ENCODE measurements around the gene STK32B. TPM values are rescaled to one million over a fixed set of nuclear protein-coding genes. Genes with fewer than 3 reads are reported as not detected.

The STK32B gene
- total and polyA plus RNA-seq, 9 of the 15 experiments (the other 6 are each of a cell fraction or from before 2014, with no cell fraction given): 0.03 to 0.20 (median 0.07) TPM; not detected in 2

- TF ChIP-seq RERE (CRISPR knock-in tag; IDR thresholded peaks at IDR 0.05; ENCODE audit: borderline replicate concordance) (no peak), EZH2 (IDR thresholded peaks at IDR 0.05; ENCODE audit: borderline replicate concordance, low read depth, low read length) (no peak), TOE1 (IDR thresholded peaks at IDR 0.05; ENCODE audit: borderline replicate concordance) (no peak), TOE1 (CRISPR knock-in tag; IDR thresholded peaks at IDR 0.05; ENCODE audit: borderline replicate concordance, low read depth) (no peak), HDAC8 (tag; IDR thresholded peaks at IDR 0.05) (no peak), BDP1 (IDR thresholded peaks at IDR 0.05; ENCODE audit: insufficient read depth, insufficient read length) (no peak), FUS (optimal IDR thresholded peaks at IDR 0.05; ENCODE audit: low read depth, low read length) (no peak), ZNF785 (CRISPR knock-in tag; IDR thresholded peaks at IDR 0.05) (no peak), ATF7 (IDR thresholded peaks at IDR 0.05) (peak; percentile 34; the same call in 1 of the 2 replicates)
- TF ChIP-seq, protein P1, sequence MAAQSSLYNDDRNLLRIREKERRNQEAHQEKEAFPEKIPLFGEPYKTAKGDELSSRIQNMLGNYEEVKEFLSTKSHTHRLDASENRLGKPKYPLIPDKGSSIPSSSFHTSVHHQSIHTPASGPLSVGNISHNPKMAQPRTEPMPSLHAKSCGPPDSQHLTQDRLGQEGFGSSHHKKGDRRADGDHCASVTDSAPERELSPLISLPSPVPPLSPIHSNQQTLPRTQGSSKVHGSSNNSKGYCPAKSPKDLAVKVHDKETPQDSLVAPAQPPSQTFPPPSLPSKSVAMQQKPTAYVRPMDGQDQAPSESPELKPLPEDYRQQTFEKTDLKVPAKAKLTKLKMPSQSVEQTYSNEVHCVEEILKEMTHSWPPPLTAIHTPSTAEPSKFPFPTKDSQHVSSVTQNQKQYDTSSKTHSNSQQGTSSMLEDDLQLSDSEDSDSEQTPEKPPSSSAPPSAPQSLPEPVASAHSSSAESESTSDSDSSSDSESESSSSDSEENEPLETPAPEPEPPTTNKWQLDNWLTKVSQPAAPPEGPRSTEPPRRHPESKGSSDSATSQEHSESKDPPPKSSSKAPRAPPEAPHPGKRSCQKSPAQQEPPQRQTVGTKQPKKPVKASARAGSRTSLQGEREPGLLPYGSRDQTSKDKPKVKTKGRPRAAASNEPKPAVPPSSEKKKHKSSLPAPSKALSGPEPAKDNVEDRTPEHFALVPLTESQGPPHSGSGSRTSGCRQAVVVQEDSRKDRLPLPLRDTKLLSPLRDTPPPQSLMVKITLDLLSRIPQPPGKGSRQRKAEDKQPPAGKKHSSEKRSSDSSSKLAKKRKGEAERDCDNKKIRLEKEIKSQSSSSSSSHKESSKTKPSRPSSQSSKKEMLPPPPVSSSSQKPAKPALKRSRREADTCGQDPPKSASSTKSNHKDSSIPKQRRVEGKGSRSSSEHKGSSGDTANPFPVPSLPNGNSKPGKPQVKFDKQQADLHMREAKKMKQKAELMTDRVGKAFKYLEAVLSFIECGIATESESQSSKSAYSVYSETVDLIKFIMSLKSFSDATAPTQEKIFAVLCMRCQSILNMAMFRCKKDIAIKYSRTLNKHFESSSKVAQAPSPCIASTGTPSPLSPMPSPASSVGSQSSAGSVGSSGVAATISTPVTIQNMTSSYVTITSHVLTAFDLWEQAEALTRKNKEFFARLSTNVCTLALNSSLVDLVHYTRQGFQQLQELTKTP (IDR thresholded peaks at IDR 0.05; ENCODE audit: low read depth in 1 of 2, partially characterized antibody in 2 of 2): no peak
These were observed 68.8 kb downstream of the STK32B start (continued) for GRCh38 chr4:5120067-5120466.
